ENCODE measurements around the gene GNB1. TPM values are rescaled to one million over a fixed set of nuclear protein-coding genes. Genes with fewer than 3 reads are reported as not detected.

The GNB1 gene
- total and polyA plus RNA-seq, 10 of the 15 experiments (the other 5 are each of a cell fraction or from before 2014, with no cell fraction given) = 23.0 to 392 (median 93.9) TPM

DNA sequence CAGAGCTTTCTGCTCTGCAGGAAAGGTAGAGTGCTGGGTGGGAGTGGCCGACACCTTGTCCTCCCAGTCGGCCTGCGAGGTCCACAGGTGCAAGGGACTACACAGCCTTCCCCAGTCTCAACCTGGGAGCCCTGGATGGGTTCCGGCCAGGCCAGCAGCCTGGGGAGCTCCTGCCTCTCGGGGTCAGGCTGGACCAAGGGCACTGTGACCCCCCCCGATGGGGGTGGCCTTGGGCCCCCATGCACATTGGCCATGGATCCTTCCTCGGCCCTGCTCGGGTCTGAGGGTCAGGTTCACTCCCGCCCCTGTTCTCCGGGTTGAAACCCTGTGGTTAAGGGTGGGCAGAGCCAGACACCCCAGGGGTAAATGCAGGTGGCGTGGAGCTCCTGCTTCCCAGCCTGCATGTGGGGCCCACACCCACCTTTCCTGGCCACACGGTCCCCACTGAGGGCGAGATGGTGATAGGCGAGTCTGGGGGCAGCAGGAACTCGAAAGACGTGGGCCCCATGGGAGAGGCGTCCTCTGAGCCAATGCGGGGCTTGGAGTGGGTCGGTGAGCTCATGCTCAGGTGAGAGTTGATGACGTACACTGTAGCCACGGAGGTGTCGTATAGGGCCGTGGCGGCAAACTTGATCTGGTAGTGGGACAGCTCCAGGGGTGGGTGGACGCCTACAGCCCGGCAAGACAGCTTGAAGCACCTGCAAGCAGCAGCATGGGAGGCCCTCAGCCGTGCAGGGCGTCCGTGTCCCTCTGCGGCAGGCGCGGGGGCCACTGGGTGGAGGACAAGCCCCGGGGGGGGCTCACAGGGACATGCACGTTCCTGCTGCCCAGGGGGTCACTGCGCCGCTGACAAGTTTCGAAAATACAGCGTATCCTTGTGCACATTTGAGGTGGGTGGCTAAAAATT is 39.0 kb upstream of the GNB1 start:
- no peak for ATAC-seq
- ChIA-PET POLR2A (no interaction called here), SMC1A (ENCODE audit: uncharacterized antibody, unreplicated experiment) (no interaction called here), CTCF (interaction anchor here (0.6 kb wide), 1 partner anchor 546 kb away, joined by 3 read pairs; the partner anchor contains the start of gene PLCH2), RAD21 (ENCODE audit: unreplicated experiment) (no interaction called here)
- Histone ChIP-seq H3K4me3 (no peak overlapping the region), H4K20me1 (ENCODE audit: control insufficient read depth, insufficient read depth) (no peaks in the 10 kb centered on the region), H3K4me2 (ENCODE audit: control insufficient read depth, insufficient read depth) (no peak overlapping the region), H3K27me3 (replicated peaks in 1 of 2; ENCODE audit: control insufficient read depth in 2 of 2, insufficient read depth in 2 of 2, low read length in 1 of 2) (no peaks in the 10 kb centered on the region), H3K9me3 (replicated peaks; ENCODE audit: control insufficient read depth, insufficient read depth, low read length) (peaks cover 5% of the 10 kb centered on the region; the same call in 2 of the 3 replicates), H3K79me2 (ENCODE audit: control insufficient read depth, insufficient read depth, low read length) (no peaks in the 10 kb centered on the region), H2AFZ (ENCODE audit: control insufficient read depth, low read depth, low read length) (no peak overlapping the region), H3K9ac (ENCODE audit: control insufficient read depth, insufficient read depth, low read length) (no peak overlapping the region), H3K36me3 (ENCODE audit: control insufficient read depth in 2 of 2, insufficient read depth in 2 of 2, low read length in 1 of 2) (no peaks in the 10 kb centered on the region), H3K27ac (ENCODE audit: control insufficient read depth, insufficient read depth) (no peak overlapping the region), H3K4me1 (ENCODE audit: control insufficient read depth, insufficient read depth, low read length) (no peaks in the 10 kb centered on the region)
- no TSS peak for BruUV-seq (replicated peaks)
- intact Hi-C loops (cut with micrococcal nuclease; ENCODE audit: unreplicated experiment) = no loop called here
- WGBS (ENCODE audit: insufficient coverage, insufficient replicate concordance, low lambda C conversion rate, missing lambda C conversion rate) = 74% methylated on average over 38 of the region's 38 CpGs
- no peak for DNase-seq (ENCODE audit: low read depth, low spot score)
- FAIRE-seq = no peak
- TF ChIP-seq MYB (IDR thresholded peaks at IDR 0.05; ENCODE audit: borderline replicate concordance, low read depth, low read length) (no peak), YY1 (IDR thresholded peaks at IDR 0.05; ENCODE audit: low read depth, low read length) (no peak), NFYB (IDR thresholded peaks at IDR 0.05; ENCODE audit: insufficient read depth, low read depth, low read length) (no peak), CEBPB (IDR thresholded peaks at IDR 0.05; ENCODE audit: borderline replicate concordance in 1 of 2, low read depth in 2 of 2, low read length in 2 of 2) (no peak), TARDBP (IDR thresholded peaks at IDR 0.05; ENCODE audit: borderline replicate concordance) (no peak), SMC3 (IDR thresholded peaks at IDR 0.05; ENCODE audit: borderline replicate concordance, low read length) (no peak), POLR2AphosphoS2 (IDR thresholded peaks at IDR 0.05; ENCODE audit: low read depth, low read length) (no peak), DPF2 (IDR thresholded peaks at IDR 0.05) (no peak), CHD4 (IDR thresholded peaks at IDR 0.05) (no peak), BCL11A (IDR thresholded peaks at IDR 0.05; ENCODE audit: low read depth, low read length) (no peak), WRNIP1 (IDR thresholded peaks at IDR 0.05; ENCODE audit: borderline replicate concordance, low read depth, low read length) (no peak)
- TF ChIP-seq, protein P1, sequence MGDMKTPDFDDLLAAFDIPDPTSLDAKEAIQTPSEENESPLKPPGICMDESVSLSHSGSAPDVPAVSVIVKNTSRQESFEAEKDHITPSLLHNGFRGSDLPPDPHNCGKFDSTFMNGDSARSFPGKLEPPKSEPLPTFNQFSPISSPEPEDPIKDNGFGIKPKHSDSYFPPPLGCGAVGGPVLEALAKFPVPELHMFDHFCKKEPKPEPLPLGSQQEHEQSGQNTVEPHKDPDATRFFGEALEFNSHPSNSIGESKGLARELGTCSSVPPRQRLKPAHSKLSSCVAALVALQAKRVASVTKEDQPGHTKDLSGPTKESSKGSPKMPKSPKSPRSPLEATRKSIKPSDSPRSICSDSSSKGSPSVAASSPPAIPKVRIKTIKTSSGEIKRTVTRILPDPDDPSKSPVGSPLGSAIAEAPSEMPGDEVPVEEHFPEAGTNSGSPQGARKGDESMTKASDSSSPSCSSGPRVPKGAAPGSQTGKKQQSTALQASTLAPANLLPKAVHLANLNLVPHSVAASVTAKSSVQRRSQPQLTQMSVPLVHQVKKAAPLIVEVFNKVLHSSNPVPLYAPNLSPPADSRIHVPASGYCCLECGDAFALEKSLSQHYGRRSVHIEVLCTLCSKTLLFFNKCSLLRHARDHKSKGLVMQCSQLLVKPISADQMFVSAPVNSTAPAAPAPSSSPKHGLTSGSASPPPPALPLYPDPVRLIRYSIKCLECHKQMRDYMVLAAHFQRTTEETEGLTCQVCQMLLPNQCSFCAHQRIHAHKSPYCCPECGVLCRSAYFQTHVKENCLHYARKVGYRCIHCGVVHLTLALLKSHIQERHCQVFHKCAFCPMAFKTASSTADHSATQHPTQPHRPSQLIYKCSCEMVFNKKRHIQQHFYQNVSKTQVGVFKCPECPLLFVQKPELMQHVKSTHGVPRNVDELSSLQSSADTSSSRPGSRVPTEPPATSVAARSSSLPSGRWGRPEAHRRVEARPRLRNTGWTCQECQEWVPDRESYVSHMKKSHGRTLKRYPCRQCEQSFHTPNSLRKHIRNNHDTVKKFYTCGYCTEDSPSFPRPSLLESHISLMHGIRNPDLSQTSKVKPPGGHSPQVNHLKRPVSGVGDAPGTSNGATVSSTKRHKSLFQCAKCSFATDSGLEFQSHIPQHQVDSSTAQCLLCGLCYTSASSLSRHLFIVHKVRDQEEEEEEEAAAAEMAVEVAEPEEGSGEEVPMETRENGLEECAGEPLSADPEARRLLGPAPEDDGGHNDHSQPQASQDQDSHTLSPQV (IDR thresholded peaks at IDR 0.05) = no peak
- TF ChIP-seq, protein P2, sequence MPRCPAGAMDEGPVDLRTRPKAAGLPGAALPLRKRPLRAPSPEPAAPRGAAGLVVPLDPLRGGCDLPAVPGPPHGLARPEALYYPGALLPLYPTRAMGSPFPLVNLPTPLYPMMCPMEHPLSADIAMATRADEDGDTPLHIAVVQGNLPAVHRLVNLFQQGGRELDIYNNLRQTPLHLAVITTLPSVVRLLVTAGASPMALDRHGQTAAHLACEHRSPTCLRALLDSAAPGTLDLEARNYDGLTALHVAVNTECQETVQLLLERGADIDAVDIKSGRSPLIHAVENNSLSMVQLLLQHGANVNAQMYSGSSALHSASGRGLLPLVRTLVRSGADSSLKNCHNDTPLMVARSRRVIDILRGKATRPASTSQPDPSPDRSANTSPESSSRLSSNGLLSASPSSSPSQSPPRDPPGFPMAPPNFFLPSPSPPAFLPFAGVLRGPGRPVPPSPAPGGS (IDR thresholded peaks at IDR 0.05; ENCODE audit: borderline replicate concordance, insufficient read depth, low read depth, low read length, poor library complexity, severe bottlenecking) = no peak
- TF ChIP-seq, protein P3, sequence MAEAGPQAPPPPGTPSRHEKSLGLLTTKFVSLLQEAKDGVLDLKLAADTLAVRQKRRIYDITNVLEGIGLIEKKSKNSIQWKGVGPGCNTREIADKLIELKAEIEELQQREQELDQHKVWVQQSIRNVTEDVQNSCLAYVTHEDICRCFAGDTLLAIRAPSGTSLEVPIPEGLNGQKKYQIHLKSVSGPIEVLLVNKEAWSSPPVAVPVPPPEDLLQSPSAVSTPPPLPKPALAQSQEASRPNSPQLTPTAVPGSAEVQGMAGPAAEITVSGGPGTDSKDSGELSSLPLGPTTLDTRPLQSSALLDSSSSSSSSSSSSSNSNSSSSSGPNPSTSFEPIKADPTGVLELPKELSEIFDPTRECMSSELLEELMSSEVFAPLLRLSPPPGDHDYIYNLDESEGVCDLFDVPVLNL (IDR thresholded peaks at IDR 0.05; ENCODE audit: low read depth, low read length) = no peak
- in situ Hi-C loops (cut with MboI) = no loop called here

Measured in GM12878 (cell line).